ENCODE data around the gene MICALL1. TPM values are rescaled to one million over a fixed set of nuclear protein-coding genes. Genes with fewer than 3 reads are reported as not detected.
"Not testable (repeated sequence)": the region's sequence is repeated elsewhere in the genome, so short reads cannot be mapped to it uniquely, and the experiment has no call there.

Gene MICALL1
- polyA plus RNA-seq, 2 of the 4 experiments (the other 2 are of a cell fraction), result 10.4 to 18.6 TPM

DNA sequence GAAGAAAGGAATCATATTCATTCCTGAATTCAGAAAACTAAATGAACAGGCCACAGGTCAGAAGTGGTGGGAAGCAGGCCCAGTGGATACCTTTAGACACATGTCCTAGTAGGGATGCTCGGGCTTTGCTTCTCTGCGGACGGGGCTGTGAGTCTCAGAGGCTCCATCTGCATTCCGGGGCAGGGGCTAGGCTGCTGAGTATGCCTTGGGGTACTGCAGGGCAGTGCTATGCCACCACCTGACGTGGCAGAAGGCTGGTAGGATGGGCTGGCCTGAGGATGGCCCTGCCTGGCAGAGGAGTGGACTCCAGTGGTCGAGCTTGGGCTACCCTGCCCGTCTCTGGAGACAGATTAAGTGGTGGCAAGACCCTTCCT lies 37.7 kb downstream of the MICALL1 start:
- FAIRE-seq, result no peak
- no peak overlapping the region for H3K27ac ChIP-seq
- 84% methylated on average over 5 of the region's 7 CpGs for WGBS (ENCODE audit: missing lambda C conversion rate)
- no peak overlapping the region for H3K4me2 ChIP-seq
- no peaks in the 10 kb centered on the region for H3K9me3 ChIP-seq
- ChIA-PET POLR2A (no interaction called here), CTCF (interaction anchor here (0.5 to 1.5 kb wide), 3 partner anchors 21 to 78 kb away, joined by 3 to 4 read pairs (median 4); no protein-coding TSS in a partner anchor)
- no peak overlapping the region for H3K4me3 ChIP-seq
- no peak; a peak in 1 of 6 replicates for ATAC-seq
- TF ChIP-seq SMC3 (IDR thresholded peaks at IDR 0.05), result no peak
- no peak for TF ChIP-seq CBX8 (IDR thresholded peaks at IDR 0.05)
- TF ChIP-seq HEYL (CRISPR knock-in tag; IDR thresholded peaks at IDR 0.05), result no peak
- DNase-seq (ENCODE audit: low read depth in 1 of 2, low spot score in 1 of 2), result no peak
- no peaks in the 10 kb centered on the region for H3K4me1 ChIP-seq

DNA sequence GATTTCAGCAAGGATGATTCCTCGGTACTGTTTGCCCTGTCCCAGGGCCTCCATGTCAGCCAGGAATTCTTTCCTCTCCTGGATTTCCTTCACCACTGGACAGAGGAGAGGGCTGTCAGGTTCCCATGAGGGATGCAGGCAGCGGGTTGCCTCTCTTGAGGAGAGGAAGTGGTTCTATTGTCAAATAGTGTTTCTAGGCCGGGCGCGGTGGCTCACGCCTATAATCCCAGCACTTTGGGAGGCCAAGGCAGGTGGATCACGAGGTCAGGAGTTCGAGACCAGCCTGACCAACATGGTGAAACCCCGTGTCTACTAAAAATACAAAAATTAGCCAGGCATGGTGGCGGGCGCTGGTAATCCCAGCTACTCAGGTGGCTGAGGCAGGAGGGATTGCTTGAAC lies 38.3 kb downstream of the MICALL1 start:
- H3K27ac ChIP-seq; FAIRE-seq; ATAC-seq; H3K4me1 ChIP-seq; H3K4me3 ChIP-seq; H3K9me3 ChIP-seq; H3K4me2 ChIP-seq; POLR2A ChIA-PET; DNase-seq (ENCODE audit: low read depth in 1 of 2, low spot score in 1 of 2): not testable (repeated sequence)
- CTCF ChIA-PET, result interaction anchor here (1.3 to 1.5 kb wide), 2 partner anchors 20 to 21 kb away, joined by 3 to 4 read pairs; no protein-coding TSS in a partner anchor
- WGBS (ENCODE audit: missing lambda C conversion rate), result 91% methylated on average over 11 of the region's 11 CpGs

DNA sequence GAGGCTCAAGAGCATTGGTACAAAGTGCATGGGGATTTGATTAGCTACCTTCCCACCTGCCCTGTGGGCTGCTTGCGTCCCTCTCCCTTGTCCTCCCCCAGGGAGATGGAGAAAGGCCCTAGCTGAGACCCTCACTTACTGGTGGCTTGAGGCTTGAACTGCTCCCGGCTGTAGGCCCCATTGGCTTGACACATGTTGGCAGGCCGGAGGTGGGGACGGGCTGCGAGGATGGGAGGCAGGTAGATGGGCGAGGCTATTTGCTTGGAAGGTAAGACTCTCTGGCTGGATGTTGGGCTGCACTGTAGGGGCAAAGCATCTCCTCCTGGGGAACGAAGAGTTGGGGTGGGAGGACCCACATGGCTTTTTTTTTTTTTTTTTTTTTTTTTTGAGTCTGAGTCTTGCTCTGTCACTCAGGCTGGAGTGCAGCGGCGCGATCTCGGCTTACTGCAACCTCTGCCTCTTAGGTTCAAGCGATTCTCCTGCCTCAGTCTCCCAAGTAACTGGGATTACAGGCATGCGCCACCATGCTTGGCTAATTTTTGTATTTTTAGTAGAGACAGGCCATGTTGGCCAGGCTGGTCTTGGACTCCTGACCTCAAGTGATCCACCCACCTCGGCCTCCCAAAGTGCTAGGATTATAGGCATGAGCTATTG lies 41.2 kb downstream of the MICALL1 start:
- ATAC-seq; H3K4me1 ChIP-seq; H3K4me3 ChIP-seq; H3K27ac ChIP-seq; DNase-seq (ENCODE audit: low read depth in 1 of 2, low spot score in 1 of 2); H3K4me2 ChIP-seq; POLR2A ChIA-PET; H3K9me3 ChIP-seq; FAIRE-seq: not testable (repeated sequence)
- 91% methylated on average over 14 of the region's 14 CpGs for WGBS (ENCODE audit: missing lambda C conversion rate)
- CTCF ChIA-PET, result interaction anchor here (0.6 to 2.0 kb wide), 2 partner anchors 14 to 283 kb away, joined by 4 to 10 read pairs; no protein-coding TSS in a partner anchor

DNA sequence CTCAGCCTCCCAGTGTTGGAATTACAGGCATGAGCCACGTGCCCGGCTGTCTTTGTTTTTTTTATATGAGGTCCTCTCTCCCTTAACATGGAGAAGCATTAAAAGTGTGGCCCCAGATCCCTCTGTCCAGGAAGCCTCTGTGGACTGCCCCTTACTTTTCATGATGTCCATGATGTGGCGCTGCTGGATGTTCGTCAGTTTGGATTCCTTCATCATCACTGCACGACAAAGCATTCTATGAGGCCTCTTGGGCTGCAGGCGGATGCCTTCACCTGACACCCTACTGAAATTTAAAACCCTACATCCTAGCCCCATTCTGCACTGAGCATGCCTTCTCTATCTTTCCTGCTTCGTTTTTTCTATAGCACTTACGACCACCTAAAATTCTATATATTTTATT lies 45.2 kb downstream of the MICALL1 start:
- H3K4me1 ChIP-seq, result peaks cover 7% of the 10 kb centered on the region; the same call in 2 of the 3 replicates
- peak; percentile 10 to 45 for DNase-seq (ENCODE audit: low read depth in 1 of 2, low spot score in 1 of 2)
- no peaks in the 10 kb centered on the region for H3K9me3 ChIP-seq
- no peak for FAIRE-seq
- no peak overlapping the region for H3K27ac ChIP-seq
- no peak overlapping the region for H3K4me2 ChIP-seq
- ChIA-PET POLR2A (no interaction called here), CTCF (interaction anchor here (0.6 to 1.1 kb wide), 2 partner anchors 12 to 284 kb away, joined by 3 to 4 read pairs; no protein-coding TSS in a partner anchor)
- WGBS (ENCODE audit: missing lambda C conversion rate), result 62% methylated on average over 8 of the region's 8 CpGs
- no peak overlapping the region for H3K4me3 ChIP-seq
- ATAC-seq, result peak in 1 of 2 experiments; percentile 25; a peak in 3 of 6 replicates
- TF ChIP-seq KDM5A (IDR thresholded peaks at IDR 0.05) (no peak), RARB (CRISPR knock-in tag; IDR thresholded peaks at IDR 0.05) (no peak), CEBPB (IDR thresholded peaks at IDR 0.05) (no peak), NFE2L2 (conservative IDR thresholded peaks at IDR 0.05; ENCODE audit: low read length) (no peak), RAD21 (conservative IDR thresholded peaks at IDR 0.05 in 1 of 2, IDR thresholded peaks at IDR 0.05 in 1 of 2) (no peak), ZC3H11A (IDR thresholded peaks at IDR 0.05) (no peak), CHD4 (IDR thresholded peaks at IDR 0.05; ENCODE audit: borderline replicate concordance) (no peak), TFCP2L1 (CRISPR knock-in tag; IDR thresholded peaks at IDR 0.05) (no peak), JUNB (IDR thresholded peaks at IDR 0.05) (no peak), POLR2AphosphoS2 (conservative IDR thresholded peaks at IDR 0.05; ENCODE audit: low read length) (no peak)

DNA sequence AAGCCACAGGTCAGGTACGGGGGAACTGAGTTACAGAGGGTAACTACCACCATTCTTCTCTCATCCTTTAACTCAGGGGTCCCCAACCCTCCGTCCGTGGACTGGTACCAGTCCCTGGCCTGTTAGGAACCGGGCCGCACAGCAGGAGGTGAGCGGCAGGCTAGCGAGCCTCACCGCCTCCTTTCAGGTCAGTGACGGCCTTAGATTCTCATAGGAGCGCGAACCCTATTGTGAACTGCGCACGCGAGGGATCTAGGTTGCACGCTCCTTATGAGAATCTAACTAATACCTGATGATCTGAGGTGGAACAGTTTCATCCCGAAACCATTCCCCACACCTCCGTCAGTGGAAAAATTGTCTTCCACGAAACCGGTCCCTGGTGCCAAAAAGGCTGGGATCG lies 46.5 kb downstream of the MICALL1 start:
- H3K9me3 ChIP-seq; FAIRE-seq; POLR2A ChIA-PET; H3K4me1 ChIP-seq; DNase-seq (ENCODE audit: low read depth in 1 of 2, low spot score in 1 of 2); ATAC-seq: not testable (repeated sequence)
- peak overlapping the region; percentile 97 for H3K4me2 ChIP-seq
- peak overlapping the region in 1 of 2 experiments; percentile 99; a peak in 3 of 6 replicates for H3K27ac ChIP-seq
- 66% methylated on average over 14 of the region's 20 CpGs for WGBS (ENCODE audit: missing lambda C conversion rate)
- H3K4me3 ChIP-seq, result peak overlapping the region; percentile 79
- CTCF ChIA-PET, result interaction anchor here (1.1 to 1.3 kb wide), 2 partner anchors 10 to 13 kb away, joined by 3 to 4 read pairs; no protein-coding TSS in a partner anchor

Measured in A549 (cell line).